Hypothalamus (tissue), 51 donors: ENCODE data around the gene NEK9.

Source experiments
- DNase-seq, 51 donors: peaks; one replicate each; lab custom pipeline; 2025; lab: John Stamatoyannopoulos, UW

Gene NEK9

DNA sequence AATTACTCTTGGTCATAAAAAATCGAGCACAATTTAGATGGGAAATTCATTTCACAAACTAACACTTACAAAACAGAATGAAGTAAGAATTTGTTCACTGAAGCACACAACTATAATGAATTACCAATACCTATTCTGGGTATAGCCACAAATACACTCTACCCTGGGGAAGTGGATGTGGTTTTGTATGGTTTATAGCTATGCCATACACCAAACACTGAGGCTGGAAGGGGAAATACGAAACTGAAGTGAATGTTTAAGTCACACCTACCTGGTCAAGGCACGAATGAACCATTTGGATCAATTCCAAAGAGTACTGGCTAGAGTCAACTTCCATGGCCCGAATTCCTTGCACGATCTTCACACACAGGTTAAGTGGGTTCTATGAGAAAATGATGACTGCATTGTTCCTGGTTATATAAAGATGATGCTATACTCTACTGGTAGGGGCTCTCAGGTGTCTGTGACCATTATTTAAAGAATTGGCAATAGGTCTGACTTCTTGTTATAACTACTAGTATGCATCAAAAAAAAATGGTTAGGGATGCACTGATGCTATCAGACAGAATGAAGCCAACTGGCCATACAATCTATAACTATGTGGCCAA lies 12.8 kb downstream of the NEK9 start:
- DNase-seq, result no peak

- no peak for DNase-seq
Observed at GRCh38 chr14:75109877-75110276, 17.0 kb downstream of the NEK9 start.

- DNase-seq, result no peak
Observed at GRCh38 chr14:75107186-75107585, 19.7 kb downstream of the NEK9 start.

- DNase-seq, result no peak
Observed at GRCh38 chr14:75101491-75101890, 25.4 kb downstream of the NEK9 start.

DNA sequence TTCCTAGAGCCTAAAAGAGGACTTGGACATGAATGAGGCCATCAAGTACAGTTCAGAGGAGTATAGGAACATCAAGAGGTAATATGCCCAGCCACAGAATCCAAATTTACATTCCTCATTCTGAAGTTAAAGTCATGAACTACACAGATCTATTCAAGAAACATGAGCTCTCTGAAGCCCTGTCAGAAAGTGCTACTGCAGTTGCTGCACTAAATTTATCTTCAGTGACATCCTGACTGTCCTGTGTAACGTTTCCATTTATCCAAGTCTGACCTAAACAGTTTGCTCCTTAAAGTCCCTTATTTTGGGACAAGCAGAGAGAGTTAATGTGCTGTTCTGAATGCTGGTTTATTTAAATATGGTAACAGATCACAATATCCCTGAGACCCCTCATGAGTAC lies 28.2 kb downstream of the NEK9 start:
- DNase-seq, result no peak

DNA sequence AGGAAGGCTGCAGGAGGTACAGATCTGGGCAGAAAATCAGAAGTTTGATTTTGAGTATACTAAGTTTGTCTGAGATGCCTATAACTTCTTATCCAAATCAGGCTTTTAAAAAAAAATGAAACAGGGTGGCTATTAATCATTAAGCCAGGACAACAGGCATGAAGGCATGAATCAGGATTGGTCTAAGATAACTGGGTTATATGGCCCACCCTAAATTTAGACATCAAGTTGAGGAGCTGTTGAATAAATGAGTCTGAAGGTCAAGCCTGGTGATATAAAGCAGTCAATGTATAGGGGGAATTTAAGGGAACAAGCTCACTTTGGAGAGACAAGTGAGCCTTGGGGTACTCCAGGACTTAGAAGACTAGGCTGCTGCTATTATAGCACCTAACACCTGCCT lies 28.6 kb downstream of the NEK9 start:
- no peak for DNase-seq

DNA sequence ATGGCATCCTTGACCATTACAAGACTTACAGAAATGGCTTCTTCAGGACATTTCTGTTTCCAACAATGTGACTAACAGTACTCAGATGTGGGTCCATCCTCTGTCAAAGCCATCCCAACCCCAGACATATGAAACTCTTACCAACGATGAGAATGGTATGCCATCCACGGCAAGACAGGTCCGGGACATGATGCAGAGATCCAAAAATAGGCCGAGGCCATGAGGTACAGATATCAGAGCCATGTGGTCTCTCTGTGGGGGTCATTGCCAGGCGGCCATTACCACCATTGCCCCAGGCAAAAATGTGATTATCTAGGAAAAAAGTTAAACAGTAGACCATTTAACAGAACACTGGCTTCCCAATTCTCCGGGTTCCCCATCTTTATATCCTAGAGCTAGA lies 29.9 kb downstream of the NEK9 start:
- DNase-seq, result no peak

DNA sequence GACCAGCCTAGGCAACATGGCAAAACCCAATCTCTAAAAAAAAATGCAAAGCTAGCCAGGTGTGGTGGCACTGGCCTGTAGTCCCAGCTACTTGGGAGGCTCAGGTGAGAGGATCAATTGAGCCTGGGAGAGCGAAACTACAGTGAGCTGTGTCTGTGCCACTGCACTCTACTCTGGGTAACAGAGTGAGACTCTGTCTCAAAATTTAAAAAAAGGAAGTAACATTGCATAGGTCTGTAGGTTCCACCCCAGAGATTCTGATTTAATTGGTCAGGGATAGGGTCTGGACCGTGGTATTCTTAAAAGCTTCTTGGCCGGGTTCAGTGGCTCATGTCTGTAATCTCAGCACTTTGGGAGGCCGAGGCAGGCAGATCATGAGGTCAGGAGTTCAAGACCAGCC lies 31.2 kb downstream of the NEK9 start:
- DNase-seq, result no peak

GRCh38 chr14:75094896-75095295 lies 32.0 kb downstream of the NEK9 start:
- no peak for DNase-seq

DNA sequence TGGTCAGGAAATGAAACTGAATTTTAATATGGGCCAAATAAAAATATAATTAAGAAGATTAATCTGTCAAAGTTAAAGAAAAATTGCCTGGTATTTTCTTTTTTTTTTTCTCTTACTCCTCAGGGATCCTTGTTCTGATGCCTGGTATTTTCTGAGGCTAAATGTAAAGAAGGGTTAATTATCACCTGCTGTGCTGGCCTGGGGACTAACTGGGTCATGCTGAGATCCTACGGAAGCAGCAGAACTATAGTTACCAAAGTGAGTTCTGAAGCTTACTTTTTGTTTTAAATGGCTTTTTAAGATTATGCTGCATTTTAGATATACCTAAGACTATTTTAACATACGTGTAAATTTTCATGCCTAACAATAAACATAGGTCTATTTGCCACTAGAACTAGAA lies 34.1 kb downstream of the NEK9 start:
- no peak for DNase-seq

- DNase-seq, result no peak
Observed at GRCh38 chr14:75091251-75091650, 35.6 kb downstream of the NEK9 start.

DNA sequence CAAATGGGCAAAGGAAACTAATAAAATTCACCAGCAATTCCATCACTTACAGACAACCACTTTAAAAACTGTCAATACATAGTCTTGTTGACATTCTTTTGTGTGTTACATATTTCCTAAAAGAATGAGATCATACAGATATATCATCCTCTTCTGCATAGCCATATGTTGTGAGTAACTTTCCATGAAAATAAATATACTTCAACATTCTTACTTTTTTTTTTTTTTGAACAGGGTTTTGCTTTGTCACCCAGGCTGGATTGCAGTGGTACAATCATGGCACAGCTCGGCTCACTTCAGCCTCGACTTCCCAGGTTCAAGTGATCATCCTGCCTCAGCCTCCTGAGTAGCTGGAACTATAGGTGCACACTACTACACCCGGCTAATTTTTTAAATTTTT lies 36.5 kb downstream of the NEK9 start:
- DNase-seq, result no peak

DNA sequence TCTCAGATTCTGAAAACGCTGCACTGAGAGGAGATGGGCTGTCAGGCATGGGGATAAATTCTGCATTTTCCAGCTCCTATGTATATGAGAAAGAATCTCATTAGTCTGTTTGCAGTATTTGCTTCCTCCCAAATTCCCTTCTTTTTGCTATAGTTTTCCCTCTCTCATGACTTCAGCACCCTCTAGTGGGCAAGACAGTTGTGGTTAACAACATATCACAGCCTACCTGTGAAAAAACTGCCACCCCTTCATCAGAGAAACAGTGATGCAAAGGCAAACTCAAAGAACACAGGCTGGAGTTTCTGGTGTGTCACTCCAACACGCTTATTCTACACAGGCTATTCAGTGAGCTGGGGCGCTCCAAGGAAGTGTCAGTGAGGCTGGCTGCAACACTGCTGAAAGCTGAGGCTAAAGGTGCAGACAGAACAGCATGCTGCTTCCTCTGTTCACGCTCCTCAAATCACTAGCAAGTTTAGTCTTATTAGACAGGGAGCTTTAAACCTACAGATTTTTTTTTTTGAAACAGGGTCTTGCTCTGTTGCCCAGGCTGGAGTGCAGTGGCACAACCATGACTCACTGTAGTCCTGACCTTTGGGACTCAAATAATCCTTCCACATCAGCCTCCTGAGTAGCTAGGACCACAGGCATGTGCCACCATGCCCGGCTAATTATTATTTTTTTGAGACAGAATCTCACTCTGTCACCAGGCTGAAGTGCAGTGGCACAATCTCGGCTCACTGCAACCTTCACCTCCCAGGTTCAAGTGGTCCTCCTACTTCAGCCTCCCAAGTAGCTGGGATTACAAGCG lies 38.1 kb downstream of the NEK9 start:
- peak in 17 of 51 donors; percentile 2 to 60 (median 16) for DNase-seq

DNA sequence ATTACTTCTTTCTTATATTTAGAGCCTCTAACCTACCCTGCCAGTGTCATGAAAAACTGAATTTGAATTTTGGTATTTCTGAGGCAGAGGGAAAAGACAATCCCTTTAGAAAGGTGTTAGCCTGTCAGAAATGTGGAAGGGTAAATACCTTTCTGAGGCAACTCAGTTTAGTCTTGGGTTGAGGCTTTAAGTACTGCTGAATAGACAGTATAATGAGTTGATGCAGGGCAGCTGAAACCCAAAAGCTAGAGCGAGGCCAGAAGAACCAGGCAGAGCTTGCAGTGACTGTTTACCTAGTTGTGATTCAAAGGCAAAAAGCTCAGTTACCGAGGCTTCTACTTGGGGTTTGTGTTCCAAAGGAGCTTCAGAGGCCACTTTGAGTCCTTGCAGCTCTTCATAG lies 38.7 kb downstream of the NEK9 start:
- no peak for DNase-seq

DNA sequence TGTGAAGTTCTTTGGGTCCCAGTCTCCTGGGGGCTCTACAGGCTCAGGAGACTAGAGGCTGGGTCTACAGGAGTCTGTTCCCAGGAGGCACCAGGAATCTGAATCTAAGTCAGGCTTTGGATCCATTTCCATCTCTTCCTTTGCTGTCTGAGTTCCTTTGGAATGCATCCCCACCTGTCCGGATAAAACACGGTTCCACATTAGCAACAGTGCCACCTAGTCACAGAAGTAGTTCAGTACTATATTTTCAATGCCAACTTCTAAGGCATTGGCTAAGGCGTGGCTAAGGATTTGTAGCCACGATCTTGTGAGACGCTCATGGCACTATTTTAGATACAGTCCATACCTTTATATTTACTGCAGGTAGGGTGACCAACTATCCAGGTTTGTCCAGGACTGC lies 42.3 kb downstream of the NEK9 start:
- no peak for DNase-seq

DNA sequence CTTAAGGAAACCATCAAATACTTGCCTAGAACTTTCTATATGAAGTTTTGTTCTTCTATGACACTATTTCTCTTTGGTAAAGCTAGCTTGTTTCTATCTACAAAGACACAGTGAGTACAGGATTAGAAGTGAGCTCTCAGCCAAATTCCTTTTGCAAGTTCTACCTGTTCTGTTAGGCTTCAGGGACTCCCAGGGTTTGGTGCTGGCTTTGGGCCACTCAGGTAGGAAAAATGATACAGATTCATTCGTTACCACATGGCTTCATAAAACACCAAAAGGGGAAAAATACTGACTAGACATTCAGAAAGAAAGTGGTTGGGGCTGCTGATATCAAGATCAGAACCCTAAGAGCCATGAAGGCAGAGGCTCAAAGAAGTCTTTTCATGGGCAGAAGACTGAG lies 43.6 kb downstream of the NEK9 start:
- DNase-seq, result no peak

DNA sequence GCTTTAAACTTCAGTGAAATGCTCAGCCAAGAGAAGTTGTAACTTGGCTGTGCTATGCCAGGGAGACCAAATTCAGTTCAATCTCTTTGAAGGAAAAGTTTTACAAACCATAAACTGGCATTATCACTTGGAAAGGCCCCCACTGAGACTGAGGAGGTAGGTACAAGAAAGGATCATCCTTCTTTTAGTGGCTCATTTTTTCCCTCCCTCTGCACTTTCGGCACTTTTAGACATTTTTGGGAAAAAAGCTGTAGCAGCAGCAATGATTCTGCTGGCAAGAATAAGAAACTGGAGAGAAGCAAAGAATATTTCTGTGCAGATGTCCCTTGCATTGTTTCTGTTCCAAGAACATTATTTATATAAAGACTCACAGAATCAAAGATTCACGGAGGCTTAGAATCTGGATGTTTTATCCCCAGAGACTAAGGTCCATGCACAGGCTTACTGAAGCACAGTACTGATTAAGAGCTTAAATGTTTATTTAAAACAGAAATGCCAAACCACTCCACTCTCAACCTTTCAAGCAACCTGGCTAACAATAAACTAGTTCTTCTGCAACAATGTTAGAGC lies 45.1 kb downstream of the NEK9 start:
- DNase-seq, result no peak

DNA sequence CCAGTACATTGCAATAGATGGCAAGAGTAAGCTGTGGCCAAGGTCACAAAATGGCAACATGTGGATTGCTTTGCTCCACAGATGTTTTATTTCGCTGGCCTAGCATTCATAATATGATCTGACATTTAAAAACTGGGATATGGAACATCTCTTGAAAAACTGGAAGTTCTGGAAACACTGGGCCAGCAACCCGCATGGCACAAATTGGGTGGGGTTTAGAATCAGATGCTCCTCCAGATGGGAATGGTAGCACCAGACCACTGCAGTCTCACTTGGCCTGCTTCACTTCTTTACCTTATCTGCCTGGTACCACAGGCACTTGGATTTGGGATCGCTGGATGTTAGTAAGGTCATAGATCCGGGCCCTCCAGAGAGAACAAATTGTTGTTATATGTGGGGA lies 47.3 kb downstream of the NEK9 start:
- no peak for DNase-seq

DNA sequence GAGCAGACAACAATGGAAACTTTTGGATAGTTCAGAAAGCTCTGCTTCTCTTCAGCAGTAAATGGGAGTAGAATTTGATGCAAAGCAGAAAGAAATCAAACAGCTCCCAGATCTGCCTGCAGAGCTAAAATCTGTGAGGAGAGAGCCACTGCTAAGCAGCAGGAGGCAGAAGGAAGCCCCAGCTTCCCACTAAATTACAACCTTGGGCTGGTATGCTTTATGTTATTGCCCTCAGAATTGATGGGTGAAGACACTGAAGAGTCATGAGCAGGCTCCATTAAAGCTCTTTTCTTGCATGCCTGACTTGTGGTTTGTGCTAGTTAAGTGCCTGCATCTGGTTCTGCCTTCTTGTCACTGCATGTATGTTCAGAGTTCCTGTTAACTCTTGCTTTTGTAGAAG lies 49.1 kb downstream of the NEK9 start:
- DNase-seq, result no peak

DNA sequence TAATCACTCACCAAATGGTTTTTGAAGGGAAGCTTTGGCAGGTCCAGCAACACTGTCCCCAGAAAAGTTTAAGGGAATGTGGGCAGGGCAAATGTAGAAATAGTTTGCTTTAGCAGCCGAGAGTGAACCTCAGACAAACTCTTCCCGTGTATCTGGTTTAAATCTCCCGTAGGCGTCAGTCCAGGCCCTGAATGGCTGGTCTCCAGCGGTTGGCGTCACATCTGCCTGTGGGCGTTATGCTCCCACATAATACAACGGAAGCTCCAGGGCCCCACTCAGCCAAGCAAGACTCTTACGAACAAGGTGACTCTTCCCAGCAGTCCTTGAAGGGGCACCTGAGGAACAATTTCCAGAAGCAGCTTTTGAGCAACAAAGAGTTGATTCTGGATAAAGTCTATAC lies 56.5 kb downstream of the NEK9 start:
- DNase-seq, result no peak

DNA sequence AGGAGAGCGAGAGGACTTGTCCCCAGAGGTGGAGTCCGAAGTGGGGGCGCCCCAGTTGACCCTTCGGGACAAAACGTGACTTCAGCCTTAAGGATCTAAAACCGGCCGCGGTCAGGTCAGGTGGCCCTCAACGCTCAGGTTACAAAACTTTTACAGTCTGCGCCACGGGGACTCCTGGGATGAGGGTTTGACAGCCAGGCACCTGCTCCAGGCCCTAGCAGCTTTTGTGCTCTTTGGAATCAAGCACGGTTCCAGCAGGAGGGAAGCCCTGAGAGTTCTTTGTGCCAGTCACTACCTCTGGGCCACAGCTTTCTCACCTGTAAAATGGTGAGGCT lies 57.1 kb downstream of the NEK9 start:
- DNase-seq, result peak in 2 of 51 donors; percentile 35 to 41

- DNase-seq, result peak; percentile 71 to 98 (median 93)
Observed at GRCh38 chr14:75069121-75069810, 57.6 kb downstream of the NEK9 start, which contains the start of gene ZC2HC1C. ZC2HC1C (plus strand) TSS chr14:75069641; CDS start chr14:75070574, 933 bp downstream.
